ENCODE results near the gene STON2.

DNA sequence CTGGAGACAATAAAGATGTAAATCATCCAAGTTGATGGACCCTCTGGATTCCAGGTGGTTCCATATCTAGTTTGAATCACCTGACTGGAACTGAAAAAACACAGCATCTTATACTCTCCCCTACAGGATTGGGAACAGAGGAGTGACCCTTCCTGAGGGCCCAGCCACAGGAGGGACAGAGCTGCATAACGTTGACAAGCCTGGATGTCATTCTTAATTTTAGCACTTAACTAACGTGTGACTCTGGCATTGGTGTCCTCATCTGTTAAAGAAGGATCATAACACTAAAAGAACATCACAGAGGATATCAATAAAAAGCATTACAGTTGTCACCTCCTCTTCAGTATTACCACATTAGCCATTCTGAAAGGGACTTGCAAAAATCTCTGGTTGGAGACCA lies 47.7 kb downstream of the STON2 start:
- TF ChIP-seq, protein P1, sequence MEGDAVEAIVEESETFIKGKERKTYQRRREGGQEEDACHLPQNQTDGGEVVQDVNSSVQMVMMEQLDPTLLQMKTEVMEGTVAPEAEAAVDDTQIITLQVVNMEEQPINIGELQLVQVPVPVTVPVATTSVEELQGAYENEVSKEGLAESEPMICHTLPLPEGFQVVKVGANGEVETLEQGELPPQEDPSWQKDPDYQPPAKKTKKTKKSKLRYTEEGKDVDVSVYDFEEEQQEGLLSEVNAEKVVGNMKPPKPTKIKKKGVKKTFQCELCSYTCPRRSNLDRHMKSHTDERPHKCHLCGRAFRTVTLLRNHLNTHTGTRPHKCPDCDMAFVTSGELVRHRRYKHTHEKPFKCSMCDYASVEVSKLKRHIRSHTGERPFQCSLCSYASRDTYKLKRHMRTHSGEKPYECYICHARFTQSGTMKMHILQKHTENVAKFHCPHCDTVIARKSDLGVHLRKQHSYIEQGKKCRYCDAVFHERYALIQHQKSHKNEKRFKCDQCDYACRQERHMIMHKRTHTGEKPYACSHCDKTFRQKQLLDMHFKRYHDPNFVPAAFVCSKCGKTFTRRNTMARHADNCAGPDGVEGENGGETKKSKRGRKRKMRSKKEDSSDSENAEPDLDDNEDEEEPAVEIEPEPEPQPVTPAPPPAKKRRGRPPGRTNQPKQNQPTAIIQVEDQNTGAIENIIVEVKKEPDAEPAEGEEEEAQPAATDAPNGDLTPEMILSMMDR (IDR thresholded peaks at IDR 0.05): no peak
- TF ChIP-seq POLR2A (IDR thresholded peaks at IDR 0.05): no peak
